GM18520 (cell line): Measurements from ENCODE around the gene DLG2.
"Not testable (repeated sequence)": the region's sequence is repeated elsewhere in the genome, so short reads cannot be mapped to it uniquely, and the experiment has no call there.

Source experiments
- ATAC-seq: cut with Tn5 transposase; IDR thresholded peaks from one replicate; pipeline ENCODE4 v1.9.1; 2021; ENCODE audit not compliant: unreplicated experiment

The DLG2 gene

GRCh38 chr11:84313830-84314359 is 1313.2 kb downstream of the DLG2 start:
- no peak for ATAC-seq

GRCh38 chr11:84310268-84310667 is 1316.9 kb downstream of the DLG2 start:
- ATAC-seq, result no peak

GRCh38 chr11:84308491-84308890 is 1318.7 kb downstream of the DLG2 start:
- ATAC-seq, result not testable (repeated sequence)

GRCh38 chr11:84300092-84300491 is 1327.1 kb downstream of the DLG2 start:
- ATAC-seq, result no peak

- no peak for ATAC-seq
These were observed 1329.6 kb downstream of the DLG2 start for GRCh38 chr11:84297570-84297969.

GRCh38 chr11:84295815-84296214 is 1331.3 kb downstream of the DLG2 start:
- no peak for ATAC-seq

- ATAC-seq, result no peak
These were observed 1334.2 kb downstream of the DLG2 start for GRCh38 chr11:84292955-84293354.

GRCh38 chr11:84292006-84292405 is 1335.1 kb downstream of the DLG2 start:
- ATAC-seq, result no peak

- no peak for ATAC-seq
These were observed 1336.5 kb downstream of the DLG2 start for GRCh38 chr11:84290647-84291046.

GRCh38 chr11:84289381-84289906 is 1337.7 kb downstream of the DLG2 start:
- ATAC-seq, result peak; percentile 97

GRCh38 chr11:84273541-84273940 is 1353.6 kb downstream of the DLG2 start:
- ATAC-seq, result no peak

- no peak for ATAC-seq
These were observed 1356.7 kb downstream of the DLG2 start for GRCh38 chr11:84270466-84270865.

- ATAC-seq, result no peak
These were observed 1363.1 kb downstream of the DLG2 start for GRCh38 chr11:84264066-84264465.

- no peak for ATAC-seq
These were observed 1365.4 kb downstream of the DLG2 start for GRCh38 chr11:84261707-84262106.

GRCh38 chr11:84260862-84261261 is 1366.3 kb downstream of the DLG2 start:
- ATAC-seq, result no peak

- ATAC-seq, result no peak
These were observed 1370.5 kb downstream of the DLG2 start for GRCh38 chr11:84256618-84257017.

GRCh38 chr11:84255483-84255882 is 1371.7 kb downstream of the DLG2 start:
- no peak for ATAC-seq

GRCh38 chr11:84250834-84251613 is 1376.1 kb downstream of the DLG2 start:
- no peak for ATAC-seq

GRCh38 chr11:84249344-84250135 is 1377.6 kb downstream of the DLG2 start:
- peak; percentile 45 for ATAC-seq

GRCh38 chr11:84247926-84248325 is 1379.2 kb downstream of the DLG2 start:
- no peak for ATAC-seq

- no peak for ATAC-seq
These were observed 1380.0 kb downstream of the DLG2 start for GRCh38 chr11:84247129-84247528.
